ENCODE results near the gene TMPRSS13. TPM values are rescaled to one million over a fixed set of nuclear protein-coding genes. Genes with fewer than 3 reads are reported as not detected.

The TMPRSS13 gene
- polyA plus RNA-seq, 1 donor from 2014 or later = not detected

- TF ChIP-seq EP300 (conservative IDR thresholded peaks at IDR 0.05; ENCODE audit: poor library complexity, severe bottlenecking) = no peak
- no peak for TF ChIP-seq RAD21 (conservative IDR thresholded peaks at IDR 0.05)
- no peak for TF ChIP-seq TAF1 (IDR thresholded peaks at IDR 0.05; ENCODE audit: low read depth)
- TF ChIP-seq CTCF (IDR thresholded peaks at IDR 0.05; ENCODE audit: poor library complexity, severe bottlenecking) = no peak
- TF ChIP-seq EZH2 (IDR thresholded peaks at IDR 0.05; ENCODE audit: borderline replicate concordance, insufficient read depth, low read length, poor library complexity, severe bottlenecking) = no peak
- TF ChIP-seq, protein P1, sequence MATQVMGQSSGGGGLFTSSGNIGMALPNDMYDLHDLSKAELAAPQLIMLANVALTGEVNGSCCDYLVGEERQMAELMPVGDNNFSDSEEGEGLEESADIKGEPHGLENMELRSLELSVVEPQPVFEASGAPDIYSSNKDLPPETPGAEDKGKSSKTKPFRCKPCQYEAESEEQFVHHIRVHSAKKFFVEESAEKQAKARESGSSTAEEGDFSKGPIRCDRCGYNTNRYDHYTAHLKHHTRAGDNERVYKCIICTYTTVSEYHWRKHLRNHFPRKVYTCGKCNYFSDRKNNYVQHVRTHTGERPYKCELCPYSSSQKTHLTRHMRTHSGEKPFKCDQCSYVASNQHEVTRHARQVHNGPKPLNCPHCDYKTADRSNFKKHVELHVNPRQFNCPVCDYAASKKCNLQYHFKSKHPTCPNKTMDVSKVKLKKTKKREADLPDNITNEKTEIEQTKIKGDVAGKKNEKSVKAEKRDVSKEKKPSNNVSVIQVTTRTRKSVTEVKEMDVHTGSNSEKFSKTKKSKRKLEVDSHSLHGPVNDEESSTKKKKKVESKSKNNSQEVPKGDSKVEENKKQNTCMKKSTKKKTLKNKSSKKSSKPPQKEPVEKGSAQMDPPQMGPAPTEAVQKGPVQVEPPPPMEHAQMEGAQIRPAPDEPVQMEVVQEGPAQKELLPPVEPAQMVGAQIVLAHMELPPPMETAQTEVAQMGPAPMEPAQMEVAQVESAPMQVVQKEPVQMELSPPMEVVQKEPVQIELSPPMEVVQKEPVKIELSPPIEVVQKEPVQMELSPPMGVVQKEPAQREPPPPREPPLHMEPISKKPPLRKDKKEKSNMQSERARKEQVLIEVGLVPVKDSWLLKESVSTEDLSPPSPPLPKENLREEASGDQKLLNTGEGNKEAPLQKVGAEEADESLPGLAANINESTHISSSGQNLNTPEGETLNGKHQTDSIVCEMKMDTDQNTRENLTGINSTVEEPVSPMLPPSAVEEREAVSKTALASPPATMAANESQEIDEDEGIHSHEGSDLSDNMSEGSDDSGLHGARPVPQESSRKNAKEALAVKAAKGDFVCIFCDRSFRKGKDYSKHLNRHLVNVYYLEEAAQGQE (IDR thresholded peaks at IDR 0.05; ENCODE audit: borderline replicate concordance) = no peak
- TF ChIP-seq POLR2AphosphoS5 (IDR thresholded peaks at IDR 0.05) = no peak
- no peak for TF ChIP-seq SMC3 (conservative IDR thresholded peaks at IDR 0.05; ENCODE audit: poor library complexity)
- no peak for TF ChIP-seq MXI1 (conservative IDR thresholded peaks at IDR 0.05; ENCODE audit: poor library complexity, severe bottlenecking)
- H3K27ac ChIP-seq (ENCODE audit: low read length) = no peak overlapping the region
These were observed 13.4 kb downstream of the TMPRSS13 start for GRCh38 chr11:117915672-117916235.

GRCh38 chr11:117914991-117915618 lies 14.1 kb downstream of the TMPRSS13 start:
- no peak overlapping the region for H3K4me2 ChIP-seq (ENCODE audit: low read length)
- no peaks in the 10 kb centered on the region for H3K79me2 ChIP-seq (replicated peaks; ENCODE audit: insufficient read depth, low read length)
- TF ChIP-seq SMC3 (conservative IDR thresholded peaks at IDR 0.05; ENCODE audit: poor library complexity) (no peak), TAF1 (IDR thresholded peaks at IDR 0.05; ENCODE audit: low read depth) (no peak), RAD21 (conservative IDR thresholded peaks at IDR 0.05) (no peak), MXI1 (conservative IDR thresholded peaks at IDR 0.05; ENCODE audit: poor library complexity, severe bottlenecking) (no peak), EZH2 (IDR thresholded peaks at IDR 0.05; ENCODE audit: borderline replicate concordance, insufficient read depth, low read length, poor library complexity, severe bottlenecking) (no peak), EP300 (conservative IDR thresholded peaks at IDR 0.05; ENCODE audit: poor library complexity, severe bottlenecking) (no peak)
- TF ChIP-seq, protein P1 (IDR thresholded peaks at IDR 0.05; ENCODE audit: borderline replicate concordance) = no peak
- no peak overlapping the region for H3K9ac ChIP-seq (ENCODE audit: low read length)
- H3F3A ChIP-seq (ENCODE audit: insufficient read depth, low read length, poor library complexity, severe bottlenecking) = no peaks in the 10 kb centered on the region
- no peaks in the 10 kb centered on the region for H3K36me3 ChIP-seq (ENCODE audit: insufficient read depth, low read length)
- no peaks in the 10 kb centered on the region for H4K20me1 ChIP-seq (ENCODE audit: insufficient read depth)
- no peak overlapping the region for H2AFZ ChIP-seq (ENCODE audit: low read depth, low read length)
- H3K9me2 ChIP-seq (ENCODE audit: insufficient read depth, low read length) = no peaks in the 10 kb centered on the region
- H3K9me3 ChIP-seq (ENCODE audit: low read length) = no peaks in the 10 kb centered on the region
- H3K27me3 ChIP-seq (ENCODE audit: insufficient read depth, low read depth, low read length) = no peaks in the 10 kb centered on the region
- no peak overlapping the region for H3K4me3 ChIP-seq (ENCODE audit: low read length)
- no peak overlapping the region for H3K27ac ChIP-seq (ENCODE audit: low read length)

More at GRCh38 chr11:117915672-117916235, 13.4 kb downstream of the TMPRSS13 start:
- Histone ChIP-seq H3K79me2 (replicated peaks; ENCODE audit: insufficient read depth, low read length) (no peaks in the 10 kb centered on the region), H3K27me3 (ENCODE audit: insufficient read depth, low read depth, low read length) (no peaks in the 10 kb centered on the region), H3K4me3 (ENCODE audit: low read length) (no peak overlapping the region), H3K9me2 (ENCODE audit: insufficient read depth, low read length) (no peaks in the 10 kb centered on the region), H3K9ac (ENCODE audit: low read length) (no peak overlapping the region), H4K20me1 (ENCODE audit: insufficient read depth) (no peaks in the 10 kb centered on the region), H3K9me3 (ENCODE audit: low read length) (no peaks in the 10 kb centered on the region), H2AFZ (ENCODE audit: low read depth, low read length) (no peak overlapping the region), H3F3A (ENCODE audit: insufficient read depth, low read length, poor library complexity, severe bottlenecking) (no peaks in the 10 kb centered on the region), H3K4me2 (ENCODE audit: low read length) (no peak overlapping the region), H3K36me3 (ENCODE audit: insufficient read depth, low read length) (no peaks in the 10 kb centered on the region)

All from neural cell (in vitro differentiated cells).